GM23248 (cell line): ENCODE data around the gene GLYATL2.

ENCODE experiments used
- EZH2 ChIP-seq: fragments of 200-600 bp; sonication (generic); IDR thresholded peaks from 2 replicates; pipeline ENCODE4 v1.6.1; 2018; ENCODE audit warnings: antibody characterized with exemption, mild to moderate bottlenecking; ENCODE audit not compliant: insufficient read depth, poor library complexity, severe bottlenecking
- EZH2phosphoT487 ChIP-seq: fragments of 200-600 bp; sonication (generic); IDR thresholded peaks from 2 replicates; pipeline ENCODE4 v1.6.1; 2018; ENCODE audit warnings: antibody characterized with exemption, moderate library complexity, mild to moderate bottlenecking, low read depth; ENCODE audit not compliant: insufficient read depth

DNA sequence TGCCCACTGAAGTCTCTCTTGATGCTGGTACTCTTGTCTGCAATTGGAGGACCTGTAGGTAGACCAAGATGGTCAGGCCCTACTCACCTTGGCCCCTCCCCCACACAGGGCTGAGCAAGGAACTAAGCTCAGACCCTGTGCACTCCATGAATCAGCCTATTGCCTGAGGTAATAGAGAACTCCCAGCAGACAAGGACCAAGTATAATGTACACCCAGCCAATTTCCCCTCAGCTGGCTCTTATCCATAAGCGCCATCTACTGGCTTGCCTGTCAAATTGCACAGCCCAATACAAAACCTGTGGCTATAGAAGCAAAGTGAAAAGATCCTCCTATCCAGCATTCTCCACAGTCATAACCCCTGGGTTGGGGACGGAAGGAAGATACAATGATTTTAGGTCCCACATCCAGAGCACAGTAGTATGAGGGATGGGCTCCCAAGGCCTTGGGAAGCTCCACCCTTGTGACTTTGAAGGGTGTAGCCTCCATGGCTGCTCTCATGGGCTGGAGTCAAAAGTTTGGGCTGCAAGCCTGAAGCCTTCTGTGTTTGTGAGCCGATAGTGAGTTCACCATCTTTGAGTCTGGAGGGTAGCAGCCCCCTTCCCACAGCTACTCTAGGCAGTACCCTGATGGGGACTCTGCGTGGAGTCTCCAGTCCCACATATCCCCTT lies 56.0 kb downstream of the GLYATL2 start:
- TF ChIP-seq EZH2phosphoT487 (no peak), EZH2 (no peak)
